ENCODE measurements around the gene LRRC10B. TPM values are rescaled to one million over a fixed set of nuclear protein-coding genes. Genes with fewer than 3 reads are reported as not detected.

The LRRC10B gene
- total and polyA plus RNA-seq, 8 donors, result 0.43 to 1.3 (median 0.75) TPM; not detected in 2

GRCh38 chr11:61474013-61474643 is 34.4 kb upstream of the LRRC10B start:
- peaks cover 3 to 30% (median 20%) of the 10 kb centered on the region in 4 donors for H3K36me3 ChIP-seq
- peaks cover 0 to 17% (median 3%) of the 10 kb centered on the region in 3 donors for H3K27me3 ChIP-seq
- DNase-seq, result no peak
- H3K4me3 ChIP-seq, result no peak overlapping the region
- WGBS, 5 donors, result 74 to 91% (median 86%) methylated on average over 6 of the region's 6 CpGs
- peaks cover 9 to 30% (median 15%) of the 10 kb centered on the region in 4 donors for H3K4me1 ChIP-seq
- peak overlapping the region in 3 of 5 donors; percentile 66 to 73 (median 67) for H3K27ac ChIP-seq
- intact Hi-C loops (cut with DNase I; ENCODE audit: low total_unique reads), result no loop called here
- no peaks in the 10 kb centered on the region for H3K9me3 ChIP-seq
- TF ChIP-seq POLR2A (IDR thresholded peaks at IDR 0.05) (no peak), EP300 (IDR thresholded peaks at IDR 0.05) (no peak), POLR2AphosphoS5 (IDR thresholded peaks at IDR 0.05) (peak in 1 of 3 donors; percentile 15), CTCF (IDR thresholded peaks at IDR 0.05) (no peak)

- TF ChIP-seq POLR2A (IDR thresholded peaks at IDR 0.05), result no peak
- no peak for TF ChIP-seq POLR2AphosphoS5 (IDR thresholded peaks at IDR 0.05)
- TF ChIP-seq CTCF (IDR thresholded peaks at IDR 0.05), result no peak
- no peaks in the 10 kb centered on the region for H3K9me3 ChIP-seq
- no peak for DNase-seq
- H3K4me3 ChIP-seq, result no peak overlapping the region
- H3K27ac ChIP-seq, result peak overlapping the region in 2 of 5 donors; percentile 66 to 73
- H3K27me3 ChIP-seq, result peaks cover 0 to 17% (median 3%) of the 10 kb centered on the region in 3 donors
- 78 to 100% (median 95%) methylated on average over 1 of the region's 1 CpG for WGBS, 5 donors
- intact Hi-C loops (cut with DNase I; ENCODE audit: low total_unique reads), result loop anchor here (5.0 kb wide), 2 partner anchors 42 to 162 kb away; no protein-coding TSS in a partner anchor
- H3K4me1 ChIP-seq, result peaks cover 9 to 30% (median 15%) of the 10 kb centered on the region in 4 donors
- peaks cover 3 to 19% (median 12%) of the 10 kb centered on the region in 4 donors for H3K36me3 ChIP-seq
These were observed 33.1 kb upstream of the LRRC10B start for GRCh38 chr11:61475433-61475832.

GRCh38 chr11:61476371-61476770 is 32.2 kb upstream of the LRRC10B start:
- Histone ChIP-seq H3K4me3 (no peak overlapping the region), H3K36me3 (peaks cover 0 to 11% (median 4%) of the 10 kb centered on the region in 4 donors), H3K27ac (peak overlapping the region in 3 of 5 donors; percentile 25 to 73 (median 27)), H3K27me3 (peaks cover 0 to 24% (median 8%) of the 10 kb centered on the region in 3 donors), H3K4me1 (peaks cover 9 to 35% (median 20%) of the 10 kb centered on the region in 4 donors), H3K9me3 (no peaks in the 10 kb centered on the region)
- TF ChIP-seq EP300 (IDR thresholded peaks at IDR 0.05), result no peak
- TF ChIP-seq CTCF (IDR thresholded peaks at IDR 0.05), result no peak
- TF ChIP-seq POLR2AphosphoS5 (IDR thresholded peaks at IDR 0.05), result no peak
- no peak for TF ChIP-seq POLR2A (IDR thresholded peaks at IDR 0.05)
- 82 to 96% (median 92%) methylated on average over 3 of the region's 3 CpGs for WGBS, 5 donors
- no peak for DNase-seq
- intact Hi-C loops (cut with DNase I; ENCODE audit: low total_unique reads), result loop anchor here (5.0 kb wide), 2 partner anchors 41 to 161 kb away; no protein-coding TSS in a partner anchor

- peaks cover 0 to 32% (median 16%) of the 10 kb centered on the region in 3 donors for H3K27me3 ChIP-seq
- H3K4me3 ChIP-seq, result no peak overlapping the region
- peaks cover 9 to 35% (median 21%) of the 10 kb centered on the region in 4 donors for H3K4me1 ChIP-seq
- TF ChIP-seq EP300 (IDR thresholded peaks at IDR 0.05) (no peak), POLR2A (IDR thresholded peaks at IDR 0.05) (no peak), POLR2AphosphoS5 (IDR thresholded peaks at IDR 0.05) (no peak), CTCF (IDR thresholded peaks at IDR 0.05) (no peak)
- peaks cover 0 to 10% (median 3%) of the 10 kb centered on the region in 4 donors for H3K36me3 ChIP-seq
- H3K27ac ChIP-seq, result peak overlapping the region in 3 of 5 donors; percentile 27 to 73 (median 32)
- DNase-seq, result no peak
- intact Hi-C loops (cut with DNase I; ENCODE audit: low total_unique reads), result loop anchor here (5.0 kb wide), 2 partner anchors 40 to 160 kb away; no protein-coding TSS in a partner anchor
- 29 to 52% (median 45%) methylated on average over 8 of the region's 8 CpGs for WGBS, 5 donors
- no peaks in the 10 kb centered on the region for H3K9me3 ChIP-seq
These were observed 31.4 kb upstream of the LRRC10B start for GRCh38 chr11:61477126-61477525.

Data from stomach (tissue), 9 donors.